Gastrocnemius medialis (tissue), 4 donors: ENCODE measurements around the gene CDH2.

Experiments
- CTCF ChIP-seq, 5 experiments: fragments of 450-650 bp in 3 of 5; fragments of 200-600 bp in 2 of 5; sonication (generic) in 2 of 5; IDR thresholded peaks in 4 of 5; conservative IDR thresholded peaks in 1 of 5; 1 replicate in 4 of 5; 2 replicates in 1 of 5; pipeline ENCODE4 v1.5.1; 2016 to 2019; ENCODE audit warnings: antibody characterized with exemption in 5 of 5, mild to moderate bottlenecking in 3 of 5, moderate library complexity in 3 of 5
- POLR2A ChIP-seq, 2 donors: fragments of 450-650 bp; IDR thresholded peaks; one replicate each; pipeline ENCODE4 v1.6.1; 2017; ENCODE audit warnings: antibody characterized with exemption in 2 of 2, mild to moderate bottlenecking in 2 of 2, moderate library complexity in 2 of 2

GRCh38 chr18:28063926-28064325 lies 113.0 kb downstream of the CDH2 start:
- TF ChIP-seq CTCF (IDR thresholded peaks at IDR 0.05 in 4 of 5, conservative IDR thresholded peaks at IDR 0.05 in 1 of 5): no peak
- no peak for TF ChIP-seq POLR2A (IDR thresholded peaks at IDR 0.05)
